ENCODE results near the gene LEPROT.

Gene LEPROT

DNA sequence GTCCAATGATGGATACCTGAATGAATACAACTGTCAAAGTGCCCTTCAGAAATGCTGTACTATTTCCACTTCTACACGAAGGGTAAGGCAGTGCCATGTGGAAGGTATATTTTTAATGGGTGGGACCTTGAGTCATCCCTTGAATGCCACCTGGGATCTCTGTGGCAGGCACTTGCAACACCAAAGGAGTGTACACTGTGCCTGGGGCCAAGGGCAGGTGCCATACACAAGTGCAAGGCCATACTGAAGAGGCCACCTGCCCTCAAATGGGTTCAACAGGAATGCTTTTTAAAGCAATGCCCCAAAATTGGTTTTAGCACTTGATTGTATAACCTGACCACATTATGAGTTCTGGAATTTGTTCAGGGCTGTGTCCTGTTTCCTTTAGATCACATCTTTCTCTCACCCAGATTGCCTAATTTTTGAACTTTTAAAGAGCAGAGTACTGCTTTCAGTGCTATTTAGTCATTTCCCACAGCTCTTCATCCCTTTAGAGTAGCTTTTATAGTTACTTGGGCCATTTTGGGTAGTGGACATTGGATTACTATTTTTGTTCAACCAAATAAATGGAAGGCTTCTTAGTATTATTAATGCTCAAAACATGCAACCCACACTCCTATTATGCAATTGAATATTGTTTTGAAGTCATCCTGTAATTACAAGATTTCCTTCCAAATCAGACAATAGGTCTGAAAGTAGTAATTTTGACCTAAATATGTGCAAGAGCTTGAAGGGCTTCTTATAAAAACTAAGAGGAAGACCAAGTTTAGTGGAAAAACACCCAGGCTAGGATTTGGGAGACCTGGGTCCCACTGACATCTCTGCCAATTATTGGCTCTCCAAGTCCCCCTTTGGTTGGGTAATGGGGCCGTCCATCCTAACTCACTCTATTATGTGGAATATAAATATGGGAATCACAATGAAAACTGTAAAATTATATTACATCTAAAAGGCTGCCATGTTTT, 57.2 kb downstream of the LEPROT start:
- no peak for DNase-seq (ENCODE audit: low read depth, low spot score)

GRCh38 chr1:65478379-65479026, 58.0 kb downstream of the LEPROT start:
- no peak for DNase-seq (ENCODE audit: low read depth, low spot score)

DNA sequence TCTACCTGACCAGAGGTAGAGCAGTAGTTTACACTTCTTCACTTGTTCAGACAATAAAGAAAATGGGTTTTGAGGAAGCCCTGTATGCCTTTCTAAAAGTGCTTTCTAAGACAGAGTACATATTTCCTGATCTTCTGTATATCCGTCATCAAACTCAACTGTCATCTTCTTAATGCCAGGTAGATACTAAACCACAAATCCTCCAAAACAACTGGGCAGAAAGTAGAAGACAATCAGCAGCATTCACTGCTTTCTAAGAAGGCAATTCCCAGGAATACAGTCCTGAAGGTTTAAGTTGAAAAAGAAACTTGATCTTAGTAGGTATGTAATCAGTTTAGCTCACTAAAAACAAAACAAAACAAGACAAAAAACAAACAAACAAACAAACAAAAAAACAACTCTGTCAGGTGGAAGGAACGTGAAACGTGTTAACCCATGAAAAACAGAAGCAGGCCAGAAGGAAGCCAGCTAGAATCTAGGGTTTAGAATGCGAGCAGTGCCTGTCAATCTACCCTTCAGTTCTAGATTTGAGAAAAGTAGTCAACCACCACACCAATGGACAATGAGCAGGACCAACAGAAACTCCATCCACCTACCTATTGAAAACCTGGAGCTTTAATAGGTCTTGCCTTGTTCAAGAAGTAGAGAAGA, 59.2 kb downstream of the LEPROT start:
- no peak for DNase-seq (ENCODE audit: low read depth, low spot score)

- no peak for DNase-seq (ENCODE audit: low read depth, low spot score)
Observed at GRCh38 chr1:65480684-65481405, 60.4 kb downstream of the LEPROT start.

GRCh38 chr1:65483993-65484754, 63.7 kb downstream of the LEPROT start:
- DNase-seq (ENCODE audit: low read depth, low spot score) = no peak
